Activated T-cell treated with anti-CD3 and anti-CD28 coated beads for 48 hours (primary cell): Measurements from ENCODE around the gene NEURL1B.
"Not testable (repeated sequence)": the region's sequence is repeated elsewhere in the genome, so short reads cannot be mapped to it uniquely, and the experiment has no call there.

Source experiments
- DNase-seq: peaks from one replicate; pipeline ENCODE4 v3.0.0-alpha.2; 2020; ENCODE audit warnings: low read depth

NEURL1B gene

DNA sequence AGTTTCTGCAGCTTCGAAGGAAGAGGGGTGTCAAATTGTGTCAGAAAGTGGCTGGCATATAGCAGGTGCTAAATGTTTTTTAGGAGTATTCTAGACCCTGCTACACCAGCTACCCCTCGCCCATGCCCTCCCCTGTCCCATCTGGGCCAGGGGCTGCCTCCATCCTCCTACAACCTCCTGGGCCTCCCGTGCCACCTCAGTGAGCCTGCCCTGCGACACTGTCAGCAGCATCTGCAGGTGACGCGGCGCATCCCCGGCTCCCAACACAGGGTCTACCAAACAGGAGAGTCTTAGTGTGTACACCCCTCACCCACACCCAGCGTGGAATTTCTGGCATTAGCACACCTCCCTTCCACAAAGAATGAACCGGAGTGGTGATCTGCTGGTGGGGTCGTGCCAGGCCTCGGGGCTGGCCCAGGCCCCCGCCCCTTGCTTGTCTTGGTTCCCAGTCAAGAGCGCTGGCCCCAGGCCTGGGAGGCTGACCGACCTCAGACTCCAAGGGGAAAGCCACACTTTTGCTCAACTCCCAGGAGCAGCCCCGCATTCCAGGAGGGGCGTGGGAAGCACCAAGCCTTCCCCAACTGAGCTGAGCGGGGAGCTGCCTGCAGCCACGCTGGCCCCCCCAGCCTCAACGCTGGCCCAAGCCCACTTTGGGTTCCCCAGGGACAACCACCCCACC lies 55.2 kb downstream of the NEURL1B start:
- no peak for DNase-seq

DNA sequence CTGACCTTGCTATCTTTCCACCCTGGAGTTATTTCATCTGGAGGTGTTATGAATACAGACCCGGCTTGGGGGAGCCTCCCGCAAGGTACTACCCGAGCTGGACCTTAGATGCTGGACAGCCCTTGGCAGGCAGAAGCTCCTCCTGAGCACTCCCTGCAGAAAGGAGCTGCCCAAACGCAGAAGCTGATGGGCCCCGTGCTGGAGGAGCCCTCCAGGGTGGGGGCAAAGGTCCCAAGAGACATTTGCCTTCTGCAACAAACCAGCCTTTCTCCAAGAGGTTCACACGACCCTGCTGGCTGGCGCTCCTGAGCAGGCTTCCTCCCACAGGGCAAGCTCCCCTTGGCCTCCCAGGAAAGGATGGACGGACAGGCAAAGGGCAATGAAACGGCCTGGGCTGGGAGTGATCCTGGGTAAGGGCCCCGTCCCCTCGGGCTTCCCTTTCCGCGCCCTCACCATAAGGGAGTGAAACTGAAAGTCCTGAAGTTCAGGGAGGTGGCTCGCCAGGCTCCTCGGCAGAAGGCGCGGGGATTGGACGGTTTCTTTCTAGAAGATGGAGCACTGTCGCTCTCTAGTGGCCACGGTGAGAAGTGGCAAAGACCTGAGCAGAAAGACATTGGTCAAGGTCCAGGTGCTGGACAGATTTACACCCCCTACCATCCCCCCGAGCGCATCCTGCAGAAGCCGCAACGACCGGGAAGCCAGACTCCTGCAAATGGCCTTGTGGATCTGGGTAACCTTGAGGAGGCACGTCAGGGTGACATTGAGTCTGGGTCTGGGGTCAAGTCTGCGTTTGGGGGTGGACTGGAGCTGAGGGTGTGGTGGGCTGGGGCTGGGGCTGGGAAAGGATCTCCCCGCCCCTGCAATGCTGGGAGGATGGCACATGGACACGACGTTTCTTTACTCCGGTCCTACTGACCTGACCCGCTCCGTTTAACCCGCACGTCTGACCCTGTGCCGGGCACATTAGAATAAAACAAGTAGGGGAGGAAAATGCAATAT lies 56.4 kb downstream of the NEURL1B start:
- peak; percentile 72 for DNase-seq

- DNase-seq: no peak
Measured at GRCh38 chr5:172699423-172699822, 58.4 kb downstream of the NEURL1B start.

GRCh38 chr5:172699999-172700364 lies 58.9 kb downstream of the NEURL1B start:
- no peak for DNase-seq

GRCh38 chr5:172700365-172701290 lies 59.6 kb downstream of the NEURL1B start:
- no peak for DNase-seq

DNA sequence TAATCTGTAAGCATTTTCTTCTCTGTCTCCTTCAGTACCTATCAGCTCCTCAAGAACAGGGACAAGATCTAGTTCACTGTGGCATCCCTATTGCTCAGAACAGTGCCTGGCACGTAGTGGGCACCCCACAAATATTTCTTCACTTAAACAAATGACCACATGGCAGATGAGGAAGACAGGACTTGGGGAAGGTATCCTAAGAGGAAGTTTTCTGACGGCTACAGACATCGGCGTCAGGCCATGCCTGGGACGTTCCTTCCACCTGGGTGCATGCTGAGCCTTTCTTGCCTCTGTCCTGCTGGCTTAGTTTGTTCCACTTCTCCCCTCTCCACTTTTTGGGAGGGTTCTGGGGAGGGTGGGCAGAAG lies 60.2 kb downstream of the NEURL1B start:
- no peak for DNase-seq

- no peak for DNase-seq
Measured at GRCh38 chr5:172703952-172704351, 62.9 kb downstream of the NEURL1B start.

DNA sequence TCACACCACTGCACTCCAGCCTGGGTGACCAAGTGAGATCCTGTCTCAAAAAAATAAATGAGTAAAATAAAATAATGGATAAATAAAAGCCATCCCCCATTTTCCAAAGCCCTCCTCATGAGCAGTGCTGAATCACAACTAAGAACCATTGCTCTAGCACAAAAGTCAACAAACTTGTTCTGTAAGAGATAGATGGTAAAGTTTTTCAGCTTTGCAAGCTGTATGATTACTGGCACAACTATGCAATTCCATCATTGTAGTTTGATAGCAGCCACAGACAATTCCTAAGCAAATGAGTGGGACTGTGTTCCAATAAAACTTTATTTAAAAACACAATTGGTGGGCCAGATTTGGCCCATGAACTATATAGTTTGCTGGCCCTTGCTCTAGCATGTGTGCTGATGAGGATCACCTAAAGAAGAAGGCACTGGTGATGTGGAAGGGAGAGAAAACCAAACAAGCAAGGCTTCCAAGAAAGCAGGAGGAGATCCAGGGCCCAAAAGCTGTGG lies 64.6 kb downstream of the NEURL1B start:
- DNase-seq: no peak

DNA sequence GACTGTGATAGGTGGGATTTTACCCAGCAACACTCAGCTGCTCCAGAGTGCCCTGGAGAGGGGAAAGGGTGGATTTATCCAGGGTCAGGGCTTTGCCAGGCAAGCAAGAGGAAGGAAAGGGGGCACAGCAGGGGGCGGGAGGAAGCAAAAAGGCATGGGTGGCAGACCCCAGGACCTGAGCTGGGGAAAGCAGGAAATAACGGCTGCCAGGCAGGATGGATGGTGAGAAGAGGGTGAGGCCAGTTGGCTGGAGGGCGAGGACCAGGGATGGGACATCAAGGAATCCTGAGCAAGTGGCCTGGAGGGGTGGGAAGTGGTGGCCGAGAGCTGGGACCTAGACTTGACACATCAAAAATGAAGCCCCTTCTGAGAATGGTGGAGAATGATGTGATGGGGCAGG lies 65.7 kb downstream of the NEURL1B start:
- DNase-seq: no peak

DNA sequence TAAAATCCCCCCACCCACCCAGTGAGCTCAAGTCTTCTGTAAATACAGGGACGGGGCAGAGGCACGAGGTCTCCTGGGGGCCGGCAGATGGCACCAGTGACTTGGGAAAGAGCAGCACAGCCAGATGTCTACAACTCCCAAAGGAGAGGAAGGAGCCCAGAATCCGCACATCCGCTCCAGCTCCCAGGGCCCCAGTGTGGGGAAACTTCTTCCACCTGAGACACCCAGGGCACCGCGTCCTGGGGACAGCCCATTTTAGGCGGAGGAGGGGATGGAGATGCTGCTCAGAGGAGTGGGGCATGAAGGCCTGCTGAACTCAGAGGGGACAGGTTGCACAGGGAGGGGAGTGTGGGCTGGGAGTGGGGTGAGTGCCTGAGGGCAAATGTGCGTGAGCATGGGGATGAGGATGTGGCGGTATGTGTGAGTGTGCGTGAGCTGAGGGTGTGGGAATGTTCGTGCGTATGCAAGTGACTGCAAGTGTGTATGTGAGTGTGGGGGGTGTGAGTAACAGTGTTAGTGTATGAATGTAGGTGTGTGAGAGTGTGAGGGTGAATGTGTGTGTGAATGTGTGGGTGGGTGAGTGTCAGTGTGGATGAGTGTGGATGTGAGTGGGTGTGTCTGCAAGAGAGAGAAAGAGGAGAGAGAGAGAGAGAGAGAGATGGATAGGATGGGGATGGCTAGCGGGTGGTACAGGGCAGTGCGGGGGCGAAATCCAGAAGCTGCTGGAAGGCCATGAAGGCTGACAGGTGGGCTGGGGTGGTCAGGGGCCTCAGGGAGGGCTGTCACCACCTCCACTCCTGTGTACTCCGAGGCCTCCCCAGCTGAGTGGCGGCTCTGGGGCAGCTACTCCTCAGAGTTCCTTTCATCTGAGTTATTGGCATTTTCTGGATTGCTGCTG lies 66.5 kb downstream of the NEURL1B start:
- no peak for DNase-seq

DNA sequence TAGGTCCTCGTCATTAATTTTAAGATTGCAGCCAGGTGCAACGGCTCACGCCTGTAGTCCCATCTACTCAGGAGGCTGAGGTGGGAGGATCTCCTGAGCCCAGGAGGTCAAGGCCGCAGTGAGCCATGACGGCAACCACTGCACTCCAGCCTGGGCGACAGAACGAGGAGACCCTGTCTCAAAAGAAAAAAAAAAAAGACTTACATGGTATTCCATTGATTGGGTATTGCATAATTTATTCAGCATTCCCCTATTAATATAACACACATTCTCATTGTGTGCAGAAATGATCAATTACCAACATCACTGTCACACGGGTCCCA lies 67.1 kb downstream of the NEURL1B start:
- DNase-seq: no peak

DNA sequence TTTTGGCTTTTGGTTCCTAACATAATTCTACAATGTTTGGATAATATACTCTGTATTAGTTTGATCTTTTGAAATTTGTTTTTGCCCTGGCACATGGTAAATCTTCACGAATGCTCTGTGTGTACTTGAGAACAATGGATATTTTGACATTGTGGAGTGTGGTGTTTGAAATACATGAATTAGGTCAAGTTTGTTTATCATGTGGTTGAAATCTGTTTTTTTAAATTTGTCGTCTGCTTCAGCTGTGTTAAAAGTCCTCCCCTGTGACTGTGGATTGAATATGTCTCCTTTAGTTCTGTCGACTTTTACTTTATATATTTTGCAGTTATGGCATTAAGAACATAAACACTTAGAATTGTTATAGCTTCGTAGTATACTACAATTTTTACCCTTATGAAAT lies 69.6 kb downstream of the NEURL1B start:
- no peak for DNase-seq

GRCh38 chr5:172711321-172711861 lies 70.3 kb downstream of the NEURL1B start:
- DNase-seq: not testable (repeated sequence)

GRCh38 chr5:172712610-172713009 lies 71.5 kb downstream of the NEURL1B start:
- DNase-seq: no peak

- peak; percentile 63 for DNase-seq
Measured at GRCh38 chr5:172713113-172713808, 72.2 kb downstream of the NEURL1B start.

DNA sequence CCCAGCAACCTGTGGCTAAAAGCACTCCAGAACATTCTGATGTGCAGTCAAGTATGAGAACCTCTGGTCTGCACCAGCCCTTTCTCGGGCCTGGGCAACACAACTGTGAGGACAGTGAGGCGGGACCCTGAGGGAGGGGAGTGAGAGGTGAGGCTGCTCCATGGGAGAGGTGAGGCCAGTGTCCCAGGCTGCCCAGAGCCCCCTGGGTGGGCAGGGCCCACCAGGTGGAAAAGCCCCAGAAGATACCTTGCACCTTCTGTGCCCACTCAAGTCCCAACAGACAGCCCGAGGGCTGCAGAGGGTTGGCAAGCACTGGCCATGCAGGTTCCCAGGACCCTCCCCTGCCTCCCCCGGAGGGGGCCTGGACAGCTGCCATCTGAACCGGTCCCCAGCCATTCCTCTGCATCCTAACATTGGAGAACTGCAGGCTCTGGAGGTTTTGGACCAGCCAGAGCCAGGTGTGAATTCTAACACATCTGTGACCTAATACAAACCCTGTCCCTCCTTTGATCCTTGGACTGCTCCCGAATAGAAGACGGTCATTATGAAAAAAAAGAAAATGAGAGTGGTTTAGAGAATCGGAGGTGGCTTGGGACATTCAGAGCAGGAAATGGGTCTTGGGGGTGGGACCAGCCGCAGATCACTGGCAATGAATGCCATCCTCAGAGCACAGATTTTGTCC lies 72.9 kb downstream of the NEURL1B start:
- DNase-seq: no peak

DNA sequence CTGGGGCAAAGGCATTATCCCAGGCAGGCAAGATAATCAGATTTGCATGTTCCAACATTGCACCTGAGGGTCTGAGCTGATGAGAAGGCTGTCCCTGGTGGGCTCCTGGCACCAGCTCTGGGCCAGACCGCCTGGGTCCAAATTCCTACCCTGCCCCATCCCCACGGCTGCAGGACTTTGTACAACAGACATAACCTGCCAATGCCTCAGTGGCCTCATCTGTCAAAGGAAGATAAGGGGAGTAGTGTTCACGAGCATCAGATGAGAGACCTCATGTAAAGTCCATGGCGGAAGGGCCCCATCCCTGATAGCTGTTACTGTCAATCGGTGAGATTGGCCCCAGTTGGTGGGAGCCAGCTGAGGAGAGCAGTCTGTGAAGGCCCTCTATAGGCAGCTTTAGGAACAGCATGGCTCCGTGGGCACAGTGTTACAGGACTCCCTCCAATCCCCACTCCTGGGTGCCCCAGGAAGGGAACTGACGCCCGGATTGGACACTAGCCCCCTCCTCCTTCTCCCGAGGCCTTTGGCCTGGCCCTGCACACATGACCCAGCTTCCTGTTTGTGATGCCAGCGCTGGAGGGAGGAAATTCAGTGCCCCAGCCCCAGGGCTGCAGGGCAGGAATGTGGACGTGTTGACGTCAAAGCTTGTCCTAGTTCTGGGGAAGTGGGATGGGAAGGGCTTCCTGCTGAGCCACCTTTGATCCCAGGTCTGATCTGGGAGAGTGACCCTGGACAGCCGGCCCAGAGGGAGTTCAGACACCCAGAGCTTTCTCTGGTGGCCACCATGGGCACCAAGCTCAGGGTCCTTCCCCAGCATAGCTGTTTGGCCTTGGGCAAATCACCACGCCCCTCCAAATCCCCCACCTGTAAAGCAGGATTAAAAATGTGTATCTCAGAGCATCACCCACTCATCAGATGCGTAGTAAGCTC lies 73.7 kb downstream of the NEURL1B start:
- peak; percentile 53 for DNase-seq

DNA sequence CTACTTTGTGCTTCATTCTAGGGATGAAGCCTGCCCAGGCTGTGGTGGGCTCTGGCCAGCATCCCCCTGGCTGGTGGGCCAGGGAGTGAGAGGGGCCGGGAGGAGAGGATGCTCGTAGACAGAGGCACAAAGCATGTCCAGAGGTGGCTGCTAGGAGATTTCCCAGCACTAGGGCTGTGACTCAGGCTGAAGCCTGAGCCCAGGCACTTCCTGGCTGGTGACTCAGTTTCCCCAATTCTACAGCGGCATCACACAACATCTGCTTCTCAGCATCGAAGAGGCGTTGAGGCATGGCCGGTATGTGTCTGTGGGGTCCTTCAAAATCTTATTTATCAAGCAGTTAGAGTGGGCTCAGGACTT lies 74.3 kb downstream of the NEURL1B start:
- DNase-seq: no peak
